Progenitor cell of endocrine pancreas (in vitro differentiated cells): ENCODE data around the gene JCAD. TPM values are rescaled to one million over a fixed set of nuclear protein-coding genes. Genes with fewer than 3 reads are reported as not detected.
"Not testable (repeated sequence)": the region's sequence is repeated elsewhere in the genome, so short reads cannot be mapped to it uniquely, and the experiment has no call there.

Experiments used
- DNase-seq: peaks from one replicate; pipeline ENCODE4 v3.0.0; 2021; ENCODE audit warnings: low spot score; ENCODE audit not compliant: unreplicated experiment
- H3K27ac Mint-ChIP-seq: 2 replicates; pipeline ENCODE4 v1.8.0; 2021; ENCODE audit warnings: mild to moderate bottlenecking, moderate library complexity, mixed read lengths
- H3K27me3 Mint-ChIP-seq: 2 replicates; pipeline ENCODE4 v1.8.0; 2021; ENCODE audit warnings: mixed read lengths
- H3K36me3 Mint-ChIP-seq: 2 replicates; pipeline ENCODE4 v1.8.0; 2022; ENCODE audit warnings: mixed read lengths; ENCODE audit not compliant: insufficient read depth
- H3K4me1 Mint-ChIP-seq: 2 replicates; pipeline ENCODE4 v1.8.0; 2021; ENCODE audit warnings: low read depth, mixed read lengths
- H3K4me3 Mint-ChIP-seq: 2 replicates; pipeline ENCODE4 v1.8.0; 2021; ENCODE audit warnings: low read depth, mild to moderate bottlenecking, moderate library complexity, mixed read lengths
- H3K9me3 Mint-ChIP-seq: 2 replicates; pipeline ENCODE4 v1.8.0; 2021; ENCODE audit warnings: low read depth, mixed read lengths
- total RNA-seq: library from RNA; stranded (reverse); gene quantifications from 2 replicates; pipeline ENCODE4 v1.2.1, GENCODE V29; 2021
- TF ChIP-seq, protein P1 (sequence below): fragments of 200-600 bp; sonication (generic); IDR thresholded peaks from one replicate; pipeline ENCODE4 v1.5.0; 2021; ENCODE audit warnings: antibody characterized with exemption, mild to moderate bottlenecking; ENCODE audit not compliant: unreplicated experiment

JCAD gene
- total RNA-seq, 1 donor from 2014 or later, result 13.4 TPM

DNA sequence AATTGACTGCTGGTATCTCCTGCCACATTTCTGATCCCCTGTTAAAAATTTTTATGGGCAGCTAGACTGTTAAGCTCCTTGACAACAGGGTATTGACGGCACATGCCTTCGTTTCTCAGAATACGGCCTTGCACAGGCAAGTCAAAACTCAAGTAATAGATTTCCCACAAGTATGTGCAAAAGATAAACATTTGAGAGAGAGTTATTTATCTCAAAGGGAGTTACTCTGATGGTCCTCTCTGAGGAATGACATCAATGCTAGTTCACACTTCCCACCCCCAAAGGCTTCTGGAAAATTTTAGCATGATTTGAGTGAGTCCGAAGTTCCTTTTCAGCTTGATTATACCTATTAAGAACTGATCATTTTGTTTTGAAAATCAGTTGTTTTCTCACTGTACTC is 71.9 kb downstream of the JCAD start:
- Mint-ChIP-seq H3K36me3 (peaks cover 2% of the 10 kb centered on the region), H3K4me1 (no peaks in the 10 kb centered on the region), H3K4me3 (no peak overlapping the region), H3K27ac (no peak overlapping the region), H3K9me3 (peaks cover 6% of the 10 kb centered on the region), H3K27me3 (no peaks in the 10 kb centered on the region)
- DNase-seq, result no peak
- TF ChIP-seq, protein P1, sequence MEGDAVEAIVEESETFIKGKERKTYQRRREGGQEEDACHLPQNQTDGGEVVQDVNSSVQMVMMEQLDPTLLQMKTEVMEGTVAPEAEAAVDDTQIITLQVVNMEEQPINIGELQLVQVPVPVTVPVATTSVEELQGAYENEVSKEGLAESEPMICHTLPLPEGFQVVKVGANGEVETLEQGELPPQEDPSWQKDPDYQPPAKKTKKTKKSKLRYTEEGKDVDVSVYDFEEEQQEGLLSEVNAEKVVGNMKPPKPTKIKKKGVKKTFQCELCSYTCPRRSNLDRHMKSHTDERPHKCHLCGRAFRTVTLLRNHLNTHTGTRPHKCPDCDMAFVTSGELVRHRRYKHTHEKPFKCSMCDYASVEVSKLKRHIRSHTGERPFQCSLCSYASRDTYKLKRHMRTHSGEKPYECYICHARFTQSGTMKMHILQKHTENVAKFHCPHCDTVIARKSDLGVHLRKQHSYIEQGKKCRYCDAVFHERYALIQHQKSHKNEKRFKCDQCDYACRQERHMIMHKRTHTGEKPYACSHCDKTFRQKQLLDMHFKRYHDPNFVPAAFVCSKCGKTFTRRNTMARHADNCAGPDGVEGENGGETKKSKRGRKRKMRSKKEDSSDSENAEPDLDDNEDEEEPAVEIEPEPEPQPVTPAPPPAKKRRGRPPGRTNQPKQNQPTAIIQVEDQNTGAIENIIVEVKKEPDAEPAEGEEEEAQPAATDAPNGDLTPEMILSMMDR, result no peak

DNA sequence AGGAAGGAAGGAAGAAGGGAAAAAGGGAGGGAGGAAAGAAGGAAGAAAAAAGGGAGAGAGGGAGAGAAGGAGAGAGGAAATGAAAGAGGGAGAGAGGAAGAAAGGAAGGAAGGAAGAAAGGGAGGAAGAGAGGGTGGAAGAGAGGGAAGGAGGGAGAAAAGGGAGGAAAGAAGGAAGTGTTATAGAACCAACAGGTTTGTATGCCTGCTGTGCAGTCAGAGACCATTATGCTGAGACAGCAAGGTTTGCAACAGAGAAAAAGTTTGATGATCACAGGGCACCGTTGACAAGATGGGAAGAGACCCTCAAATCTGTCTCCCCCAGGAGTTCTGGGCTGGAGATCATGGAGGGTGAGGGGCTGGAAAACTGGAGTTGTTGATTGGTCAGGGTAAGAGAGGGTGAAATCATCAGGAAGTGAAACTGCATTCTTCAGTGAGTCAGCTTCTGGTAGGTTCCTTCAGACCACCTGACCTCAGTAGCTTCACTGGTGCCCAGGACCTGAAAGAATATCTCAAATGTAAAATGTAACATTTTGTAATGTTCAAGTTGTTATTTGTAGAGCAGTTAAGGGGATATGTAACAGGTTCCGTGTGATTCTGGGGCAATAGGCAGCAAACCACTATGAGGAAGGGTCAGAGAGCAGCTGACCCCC is 76.3 kb downstream of the JCAD start:
- DNase-seq, result no peak
- no peaks in the 10 kb centered on the region for H3K27me3 Mint-ChIP-seq
- no peak overlapping the region for H3K27ac Mint-ChIP-seq
- H3K4me3 Mint-ChIP-seq, result no peak overlapping the region
- peaks cover 10% of the 10 kb centered on the region for H3K9me3 Mint-ChIP-seq
- peaks cover 2% of the 10 kb centered on the region for H3K36me3 Mint-ChIP-seq
- TF ChIP-seq, protein P1, result no peak
- H3K4me1 Mint-ChIP-seq, result peaks cover 2% of the 10 kb centered on the region

DNA sequence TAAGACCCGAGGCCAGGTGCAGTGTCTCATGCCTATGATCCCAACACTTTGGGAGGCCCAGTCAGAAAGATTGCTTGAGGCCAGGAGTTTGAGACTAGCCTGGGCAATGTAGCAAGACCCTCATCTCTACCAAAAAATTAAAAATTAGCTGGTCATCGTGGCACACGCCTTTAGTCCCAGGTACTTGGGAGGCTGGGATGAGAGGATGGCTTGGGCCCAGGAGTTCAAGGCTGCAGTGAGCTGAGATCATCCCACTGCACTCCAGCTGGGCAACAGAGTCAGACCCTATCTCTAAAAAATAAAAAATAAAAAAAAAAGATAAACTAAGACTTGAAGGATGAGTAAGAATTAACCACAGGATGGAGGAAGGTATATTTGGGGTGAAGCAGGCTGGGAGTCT is 77.9 kb downstream of the JCAD start:
- H3K27me3 Mint-ChIP-seq, result no peaks in the 10 kb centered on the region
- no peak for DNase-seq
- no peak overlapping the region for H3K27ac Mint-ChIP-seq
- H3K36me3 Mint-ChIP-seq, result peaks cover 2% of the 10 kb centered on the region
- no peak overlapping the region for H3K4me3 Mint-ChIP-seq
- H3K9me3 Mint-ChIP-seq, result peaks cover 10% of the 10 kb centered on the region
- H3K4me1 Mint-ChIP-seq, result peaks cover 2% of the 10 kb centered on the region
- TF ChIP-seq, protein P1, result no peak

DNA sequence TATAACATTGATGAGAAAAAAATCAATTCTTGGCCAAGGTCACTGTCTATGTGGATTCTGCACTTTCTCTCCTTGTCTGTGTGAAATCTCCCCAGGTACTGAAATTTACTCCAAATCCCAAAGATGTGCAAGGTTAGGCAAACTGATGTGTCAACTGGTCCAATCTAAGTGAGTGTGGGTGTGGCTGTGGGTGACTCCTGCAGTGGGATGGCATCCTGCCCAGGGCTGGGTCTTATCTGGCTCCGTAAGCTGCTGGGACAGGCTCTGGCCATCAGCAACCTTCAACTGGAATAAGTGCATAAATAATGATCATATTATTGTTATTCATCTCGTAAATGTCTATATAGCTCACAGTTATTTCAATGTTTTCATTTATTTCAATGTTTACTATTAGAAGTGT is 79.3 kb downstream of the JCAD start:
- no peak overlapping the region for H3K4me3 Mint-ChIP-seq
- H3K27me3 Mint-ChIP-seq, result no peaks in the 10 kb centered on the region
- DNase-seq, result no peak
- peaks cover 10% of the 10 kb centered on the region for H3K9me3 Mint-ChIP-seq
- TF ChIP-seq, protein P1, result no peak
- no peak overlapping the region for H3K27ac Mint-ChIP-seq
- H3K36me3 Mint-ChIP-seq, result peaks cover 2% of the 10 kb centered on the region
- H3K4me1 Mint-ChIP-seq, result peaks cover 2% of the 10 kb centered on the region

DNA sequence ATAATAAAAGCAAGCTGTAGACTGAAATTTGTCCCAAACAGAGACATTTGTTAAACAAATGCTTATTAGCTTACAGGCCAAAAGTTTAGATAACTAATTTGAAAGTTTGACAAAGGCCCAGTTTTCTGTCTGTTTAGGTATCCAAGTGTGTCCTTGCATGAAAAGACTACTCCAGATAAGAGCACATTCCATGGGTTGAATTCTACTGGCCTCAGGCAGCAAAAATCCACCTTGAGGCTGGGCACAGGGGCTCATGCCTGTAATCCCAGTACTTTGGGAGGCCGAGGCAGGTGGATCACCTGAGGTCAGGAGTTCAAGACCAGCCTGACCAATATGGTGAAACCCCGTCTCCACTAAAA is 80.0 kb downstream of the JCAD start:
- not testable (repeated sequence) for H3K36me3 Mint-ChIP-seq, H3K27me3 Mint-ChIP-seq, DNase-seq, H3K4me3 Mint-ChIP-seq, H3K4me1 Mint-ChIP-seq, H3K27ac Mint-ChIP-seq
- peaks cover 13% of the 10 kb centered on the region for H3K9me3 Mint-ChIP-seq

DNA sequence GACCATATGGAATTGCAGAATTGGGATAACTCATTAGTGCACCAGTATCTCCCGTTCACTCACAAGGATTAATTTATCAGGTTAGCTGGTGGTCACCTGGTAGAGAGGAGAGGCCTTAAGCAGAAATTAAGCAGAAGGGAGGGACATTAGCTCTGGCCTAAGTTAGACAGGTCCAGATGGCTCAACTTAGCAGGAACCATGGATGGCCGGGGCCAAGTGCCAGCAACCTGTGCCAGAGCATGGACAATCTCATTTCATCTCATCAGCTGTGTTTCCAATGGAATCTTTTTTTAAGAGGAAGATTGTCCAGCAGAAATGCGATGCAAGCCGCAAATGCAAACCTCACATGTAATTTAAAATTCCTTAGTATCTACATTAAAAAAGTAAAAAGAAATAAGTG is 82.2 kb downstream of the JCAD start:
- Mint-ChIP-seq H3K4me3 (no peak overlapping the region), H3K27me3 (no peaks in the 10 kb centered on the region), H3K9me3 (peaks cover 7% of the 10 kb centered on the region), H3K36me3 (no peaks in the 10 kb centered on the region), H3K4me1 (peaks cover 2% of the 10 kb centered on the region), H3K27ac (no peak overlapping the region)
- TF ChIP-seq, protein P1, result no peak
- DNase-seq, result no peak
